HFFc6 (cell line): ENCODE results near the gene POU4F2. TPM values are rescaled to one million over a fixed set of nuclear protein-coding genes. Genes with fewer than 3 reads are reported as not detected.

ENCODE experiments used
- DNase-seq: peaks from one replicate; pipeline ENCODE4 v3.0.0-alpha.2; 2018
- H3K27ac Mint-ChIP-seq: 2 replicates; pipeline ENCODE4 v1.8.0; 2020; ENCODE audit warnings: mild to moderate bottlenecking, mixed read lengths
- H3K27me3 Mint-ChIP-seq: 2 replicates; pipeline ENCODE4 v1.8.0; 2021; ENCODE audit warnings: mild to moderate bottlenecking, moderate library complexity, mixed read lengths; ENCODE audit not compliant: insufficient read depth
- H3K36me3 Mint-ChIP-seq: 2 replicates; pipeline ENCODE4 v1.8.0; 2021; ENCODE audit warnings: low read depth, mixed read lengths
- H3K4me1 Mint-ChIP-seq: 2 replicates; pipeline ENCODE4 v1.8.0; 2020; ENCODE audit warnings: low read depth, mixed read lengths
- H3K4me3 Mint-ChIP-seq: 2 replicates; pipeline ENCODE4 v1.8.0; 2020; ENCODE audit warnings: mild to moderate bottlenecking, moderate library complexity, mixed read lengths
- H3K9me3 Mint-ChIP-seq: 2 replicates; pipeline ENCODE4 v1.8.0; 2020; ENCODE audit warnings: mild to moderate bottlenecking, mixed read lengths
- total RNA-seq, 6 experiments: library from RNA; stranded (reverse); fragmentation: NEBNext Ultra II Directional; extraction: Animal tissue kit (Norgen Biotek cat#: 25700); gene quantifications; 2 replicates in 1 of 6; 3 replicates in 5 of 6; pipeline ENCODE4 v1.2.3, GENCODE V29; 2021
- TF ChIP-seq, protein P1 (sequence below): fragments of 200-600 bp; sonication (generic); IDR thresholded peaks from 2 replicates; pipeline ENCODE4 v1.5.0; 2021; ENCODE audit warnings: antibody characterized with exemption, mild to moderate bottlenecking

POU4F2 gene
- total RNA-seq, 6 experiments from 2014 or later, result not detected

DNA sequence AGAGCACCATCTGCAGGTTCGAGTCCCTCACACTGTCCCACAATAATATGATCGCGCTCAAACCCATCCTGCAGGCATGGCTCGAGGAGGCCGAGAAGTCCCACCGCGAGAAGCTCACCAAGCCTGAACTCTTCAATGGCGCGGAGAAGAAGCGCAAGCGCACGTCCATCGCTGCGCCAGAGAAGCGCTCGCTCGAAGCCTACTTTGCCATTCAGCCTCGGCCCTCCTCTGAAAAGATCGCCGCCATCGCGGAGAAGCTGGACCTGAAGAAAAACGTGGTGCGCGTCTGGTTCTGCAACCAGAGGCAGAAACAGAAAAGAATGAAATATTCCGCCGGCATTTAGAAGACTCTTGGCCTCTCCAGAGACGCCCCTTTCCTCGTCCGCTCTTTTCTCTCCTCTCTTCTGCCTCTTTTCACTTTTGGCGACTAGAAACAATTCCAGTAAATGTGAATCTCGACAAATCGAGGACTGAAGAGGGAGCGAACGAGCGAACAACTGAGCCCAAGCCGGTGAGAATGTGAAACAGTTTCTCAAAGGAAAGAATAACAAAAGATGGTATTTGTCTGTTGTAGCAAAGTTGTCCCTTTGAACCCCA, 1.9 kb downstream of the POU4F2 start:
- Mint-ChIP-seq H3K27me3 (peaks cover 35% of the 10 kb centered on the region), H3K4me1 (peaks cover 10% of the 10 kb centered on the region; the same call in 1 of the 2 replicates), H3K36me3 (0 out of 2 replicates have a peak, but pooled peaks cover 6% of the 10 kb centered on the region), H3K4me3 (no peak overlapping the region), H3K27ac (no peak overlapping the region), H3K9me3 (peaks cover 17% of the 10 kb centered on the region)
- TF ChIP-seq, protein P1, sequence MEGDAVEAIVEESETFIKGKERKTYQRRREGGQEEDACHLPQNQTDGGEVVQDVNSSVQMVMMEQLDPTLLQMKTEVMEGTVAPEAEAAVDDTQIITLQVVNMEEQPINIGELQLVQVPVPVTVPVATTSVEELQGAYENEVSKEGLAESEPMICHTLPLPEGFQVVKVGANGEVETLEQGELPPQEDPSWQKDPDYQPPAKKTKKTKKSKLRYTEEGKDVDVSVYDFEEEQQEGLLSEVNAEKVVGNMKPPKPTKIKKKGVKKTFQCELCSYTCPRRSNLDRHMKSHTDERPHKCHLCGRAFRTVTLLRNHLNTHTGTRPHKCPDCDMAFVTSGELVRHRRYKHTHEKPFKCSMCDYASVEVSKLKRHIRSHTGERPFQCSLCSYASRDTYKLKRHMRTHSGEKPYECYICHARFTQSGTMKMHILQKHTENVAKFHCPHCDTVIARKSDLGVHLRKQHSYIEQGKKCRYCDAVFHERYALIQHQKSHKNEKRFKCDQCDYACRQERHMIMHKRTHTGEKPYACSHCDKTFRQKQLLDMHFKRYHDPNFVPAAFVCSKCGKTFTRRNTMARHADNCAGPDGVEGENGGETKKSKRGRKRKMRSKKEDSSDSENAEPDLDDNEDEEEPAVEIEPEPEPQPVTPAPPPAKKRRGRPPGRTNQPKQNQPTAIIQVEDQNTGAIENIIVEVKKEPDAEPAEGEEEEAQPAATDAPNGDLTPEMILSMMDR, result no peak
- no peak for DNase-seq

DNA sequence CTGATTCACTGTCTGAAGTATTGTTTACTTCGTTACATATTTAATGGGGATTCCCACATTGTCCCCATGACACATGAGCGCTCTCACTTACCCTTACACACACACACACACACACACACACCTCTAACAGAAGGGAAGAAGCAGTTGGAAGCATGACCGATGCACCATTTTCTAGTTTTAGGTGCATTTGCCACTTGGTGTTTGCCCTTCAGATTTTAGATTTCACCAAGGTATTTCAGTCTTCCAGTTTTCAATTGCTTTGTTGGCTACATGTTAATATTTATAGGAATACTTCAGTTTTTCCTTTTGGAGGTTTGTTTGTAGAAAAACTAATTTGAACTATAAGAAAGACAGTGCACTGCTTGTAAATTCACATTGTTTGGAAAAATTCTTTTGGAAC, 3.1 kb downstream of the POU4F2 start:
- Mint-ChIP-seq H3K27me3 (peaks cover 37% of the 10 kb centered on the region), H3K4me3 (no peak overlapping the region), H3K36me3 (0 out of 2 replicates have a peak, but pooled peaks cover 6% of the 10 kb centered on the region), H3K9me3 (peaks cover 17% of the 10 kb centered on the region), H3K4me1 (peaks cover 10% of the 10 kb centered on the region; the same call in 1 of the 2 replicates), H3K27ac (no peak overlapping the region)
- TF ChIP-seq, protein P1, result no peak
- no peak for DNase-seq

DNA sequence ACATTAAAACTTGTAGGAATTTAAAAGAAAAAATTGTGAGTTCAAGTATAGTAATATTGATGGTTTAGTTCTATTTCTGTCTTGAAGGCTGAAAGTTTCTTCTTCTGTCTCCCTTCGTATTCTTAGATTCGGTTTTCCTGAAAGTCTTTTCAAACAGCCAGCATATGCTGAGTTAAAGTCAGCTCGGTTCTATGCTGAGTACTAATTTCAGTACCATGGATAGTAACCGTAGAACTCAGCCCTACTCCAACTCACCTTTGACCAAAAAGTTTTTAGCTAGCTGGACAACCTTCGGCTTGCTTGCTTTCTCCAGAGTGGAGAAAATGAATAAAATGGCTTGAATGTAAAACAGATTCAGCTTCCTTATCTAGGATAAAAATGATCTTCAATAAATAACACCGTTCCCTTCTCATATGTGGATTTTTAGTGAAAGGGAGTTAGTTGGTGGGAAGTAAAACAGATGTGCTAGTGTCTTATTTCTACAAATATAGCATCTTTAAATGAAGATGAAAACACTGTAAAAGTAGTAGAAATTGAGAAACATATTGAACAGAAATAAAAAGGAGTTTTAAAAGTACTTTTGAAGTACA, 5.2 kb downstream of the POU4F2 start:
- TF ChIP-seq, protein P1, result no peak
- DNase-seq, result peak; percentile 13
- no peak overlapping the region for H3K27ac Mint-ChIP-seq
- H3K27me3 Mint-ChIP-seq, result peaks cover 37% of the 10 kb centered on the region
- 0 out of 2 replicates have a peak, but pooled peaks cover 6% of the 10 kb centered on the region for H3K36me3 Mint-ChIP-seq
- H3K4me3 Mint-ChIP-seq, result no peak overlapping the region
- peaks cover 10% of the 10 kb centered on the region for H3K9me3 Mint-ChIP-seq
- peaks cover 10% of the 10 kb centered on the region for H3K4me1 Mint-ChIP-seq

DNA sequence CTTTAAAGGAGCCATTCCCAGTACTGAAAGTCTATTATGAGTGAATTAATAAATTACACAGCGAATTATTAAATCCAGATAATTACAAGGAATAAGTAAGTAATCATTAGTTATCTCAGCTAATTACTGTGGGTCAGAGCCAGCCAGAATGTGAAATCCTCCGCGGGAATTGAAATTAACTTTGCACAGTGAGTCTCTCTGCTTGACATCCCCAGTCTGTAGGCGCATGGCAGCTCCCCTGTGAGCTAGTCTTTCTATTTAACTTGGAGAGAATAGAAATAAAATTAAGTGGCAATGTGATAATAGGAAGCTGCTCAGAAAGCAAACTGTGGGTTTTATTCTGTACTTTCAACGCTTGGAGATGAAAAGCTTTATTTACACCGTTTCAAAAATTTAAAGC, 7.2 kb downstream of the POU4F2 start:
- TF ChIP-seq, protein P1, result no peak
- H3K27ac Mint-ChIP-seq, result no peak overlapping the region
- H3K36me3 Mint-ChIP-seq, result no peaks in the 10 kb centered on the region
- no peaks in the 10 kb centered on the region for H3K9me3 Mint-ChIP-seq
- H3K4me1 Mint-ChIP-seq, result peaks cover 5% of the 10 kb centered on the region; the same call in 1 of the 2 replicates
- H3K27me3 Mint-ChIP-seq, result peaks cover 40% of the 10 kb centered on the region
- no peak overlapping the region for H3K4me3 Mint-ChIP-seq
- DNase-seq, result no peak

DNA sequence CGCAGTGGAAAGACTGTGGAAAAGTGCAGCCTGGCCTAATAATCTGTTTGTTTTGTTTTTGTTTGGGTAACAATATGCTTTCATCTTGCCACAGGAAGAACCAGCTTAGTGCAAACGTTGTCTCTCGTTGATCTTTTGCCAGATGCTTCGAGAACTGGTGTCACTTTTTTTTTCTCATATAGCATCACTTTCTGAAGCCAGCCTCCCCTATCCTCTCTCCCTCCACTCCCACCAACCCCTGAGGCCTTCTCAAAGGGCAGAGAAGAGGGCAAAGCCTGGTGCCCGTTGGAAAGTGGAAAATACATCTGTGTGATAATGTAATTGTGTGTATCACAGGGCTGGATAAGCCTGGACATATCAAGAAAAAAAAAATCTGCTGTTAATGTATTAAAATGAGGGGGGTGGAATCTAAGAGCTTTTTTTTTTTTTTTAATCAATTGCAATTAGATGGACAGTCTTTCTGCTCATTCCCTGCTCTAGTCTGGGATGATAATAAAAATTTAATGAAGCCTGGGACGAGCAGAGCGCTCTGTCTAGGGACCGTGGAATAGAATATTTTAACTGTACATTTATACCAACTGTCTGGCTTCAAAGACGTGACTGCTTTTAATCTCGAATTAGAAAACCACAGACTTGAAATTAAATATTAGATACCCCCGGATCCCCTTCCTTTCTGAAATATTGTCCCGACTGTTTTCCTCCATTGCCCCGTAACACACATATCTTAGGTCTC, 8.1 kb downstream of the POU4F2 start:
- Mint-ChIP-seq H3K27ac (no peak overlapping the region), H3K36me3 (no peaks in the 10 kb centered on the region), H3K9me3 (no peaks in the 10 kb centered on the region), H3K4me1 (peaks cover 5% of the 10 kb centered on the region; the same call in 1 of the 2 replicates), H3K27me3 (peaks cover 36% of the 10 kb centered on the region), H3K4me3 (no peak overlapping the region)
- TF ChIP-seq, protein P1, result no peak
- DNase-seq, result no peak
